Measurements from ENCODE around the gene ATP6AP1. TPM values are rescaled to one million over a fixed set of nuclear protein-coding genes. Genes with fewer than 3 reads are reported as not detected.

Gene ATP6AP1
- total and polyA plus RNA-seq, 9 of the 15 experiments (the other 6 are each of a cell fraction or from before 2014, with no cell fraction given) = 8.3 to 90.5 (median 52.9) TPM

GRCh38 chrX:154378799-154379568, 49.5 kb upstream of the ATP6AP1 start, which contains the start of gene EMD (continued):
- TF ChIP-seq NCOA2 (IDR thresholded peaks at IDR 0.05; ENCODE audit: partially characterized antibody in 2 of 2) = no peak
- TF ChIP-seq PBX2 (CRISPR knock-in tag; IDR thresholded peaks at IDR 0.05; ENCODE audit: low read depth) = no peak
- no peak for TF ChIP-seq PBX2 (tag; conservative IDR thresholded peaks at IDR 0.05; ENCODE audit: low read depth)
- no peak for TF ChIP-seq HDAC3 (IDR thresholded peaks at IDR 0.05; ENCODE audit: borderline replicate concordance, partially characterized antibody)
- TF ChIP-seq LCOR (CRISPR knock-in tag; IDR thresholded peaks at IDR 0.05) = no peak
- TF ChIP-seq CBX1 (IDR thresholded peaks at IDR 0.05; ENCODE audit: low read depth) = no peak
- TF ChIP-seq TBL1XR1 (IDR thresholded peaks at IDR 0.05; ENCODE audit: low read length in 2 of 2) = peak in 1 of 2 experiments; percentile 88; a peak in 2 of 4 replicates
- TF ChIP-seq CHD2 (IDR thresholded peaks at IDR 0.05; ENCODE audit: low read depth, low read length) = peak; percentile 97
- no peak for TF ChIP-seq ZNF778 (CRISPR knock-in tag; IDR thresholded peaks at IDR 0.05)
- no peak for TF ChIP-seq ZZZ3 (IDR thresholded peaks at IDR 0.05)
- 0 out of 2 replicates have a peak, but pooled peaks have one; percentile 71 for TF ChIP-seq ZHX1 (conservative IDR thresholded peaks at IDR 0.05; ENCODE audit: low read length)
- no peak for TF ChIP-seq ZNF24 (IDR thresholded peaks at IDR 0.05)
- no peak for TF ChIP-seq TEAD2 (tag; IDR thresholded peaks at IDR 0.05)
- TF ChIP-seq HDGF (IDR thresholded peaks at IDR 0.05) = no peak
- TF ChIP-seq ZNF609 (CRISPR knock-in tag; IDR thresholded peaks at IDR 0.05; ENCODE audit: borderline replicate concordance) = no peak
- TF ChIP-seq SETDB1 (IDR thresholded peaks at IDR 0.05; ENCODE audit: low read length) = no peak
- TF ChIP-seq SLC30A9 (CRISPR knock-in tag; IDR thresholded peaks at IDR 0.05) = no peak
- peak; percentile 69 for TF ChIP-seq SUPT5H (IDR thresholded peaks at IDR 0.05)
- TF ChIP-seq CBFB (CRISPR knock-in tag; IDR thresholded peaks at IDR 0.05) = no peak
- no peak for TF ChIP-seq ZNF507 (tag; conservative IDR thresholded peaks at IDR 0.05)

Measured in K562 (cell line).